ENCODE measurements around the gene TNIK. TPM values are rescaled to one million over a fixed set of nuclear protein-coding genes. Genes with fewer than 3 reads are reported as not detected.

The TNIK gene
- total and polyA plus RNA-seq, 2 of the 13 experiments (the other 11 are each of a cell fraction or from before 2014, with no cell fraction given) = 0.15 to 0.22 TPM

GRCh38 chr3:171028025-171028778 lies 432.0 kb downstream of the TNIK start (continued):
- TF ChIP-seq, protein P1, sequence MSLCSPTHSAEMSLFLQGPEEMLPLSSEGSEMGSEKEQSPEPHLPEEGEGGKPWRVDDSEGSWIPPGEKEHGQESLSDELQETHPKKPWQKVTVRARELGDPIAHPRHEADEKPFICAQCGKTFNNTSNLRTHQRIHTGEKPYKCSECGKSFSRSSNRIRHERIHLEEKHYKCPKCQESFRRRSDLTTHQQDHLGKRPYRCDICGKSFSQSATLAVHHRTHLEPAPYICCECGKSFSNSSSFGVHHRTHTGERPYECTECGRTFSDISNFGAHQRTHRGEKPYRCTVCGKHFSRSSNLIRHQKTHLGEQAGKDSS (CRISPR knock-in tag; IDR thresholded peaks at IDR 0.05; ENCODE audit: borderline replicate concordance, low read depth) = no peak
- TF ChIP-seq ZNF572 (CRISPR knock-in tag; IDR thresholded peaks at IDR 0.05) (no peak), ZNF660 (CRISPR knock-in tag; IDR thresholded peaks at IDR 0.05; ENCODE audit: borderline replicate concordance, low read depth) (no peak), ZNF160 (CRISPR knock-in tag; IDR thresholded peaks at IDR 0.05) (no peak), NFKB2 (CRISPR knock-in tag; IDR thresholded peaks at IDR 0.05; ENCODE audit: borderline replicate concordance) (peak; percentile 31; the same call in 1 of the 2 replicates), HNF4G (IDR thresholded peaks at IDR 0.05; ENCODE audit: borderline replicate concordance, low read depth, low read length) (peak; percentile 26; the same call in 1 of the 2 replicates), HNF4G (CRISPR knock-in tag; IDR thresholded peaks at IDR 0.05; ENCODE audit: borderline replicate concordance, low read depth) (no peak), GZF1 (CRISPR knock-in tag; IDR thresholded peaks at IDR 0.05) (no peak), ETV5 (CRISPR knock-in tag; IDR thresholded peaks at IDR 0.05; ENCODE audit: borderline replicate concordance) (no peak), FOXO1 (CRISPR knock-in tag; IDR thresholded peaks at IDR 0.05) (no peak), REPIN1 (CRISPR knock-in tag; IDR thresholded peaks at IDR 0.05; ENCODE audit: borderline replicate concordance, low read depth) (peak; percentile 48; the same call in 1 of the 2 replicates), ZNF326 (CRISPR knock-in tag; IDR thresholded peaks at IDR 0.05; ENCODE audit: borderline replicate concordance) (no peak), ZNF841 (CRISPR knock-in tag; IDR thresholded peaks at IDR 0.05; ENCODE audit: borderline replicate concordance) (no peak), ZNF333 (CRISPR knock-in tag; IDR thresholded peaks at IDR 0.05; ENCODE audit: borderline replicate concordance) (no peak), HNRNPLL (IDR thresholded peaks at IDR 0.05; ENCODE audit: low read depth, low read length, poor library complexity, severe bottlenecking) (peak; percentile 60), PRDM15 (CRISPR knock-in tag; IDR thresholded peaks at IDR 0.05) (no peak), NFKBIZ (CRISPR knock-in tag; IDR thresholded peaks at IDR 0.05) (no peak)
- TF ChIP-seq, protein P2, sequence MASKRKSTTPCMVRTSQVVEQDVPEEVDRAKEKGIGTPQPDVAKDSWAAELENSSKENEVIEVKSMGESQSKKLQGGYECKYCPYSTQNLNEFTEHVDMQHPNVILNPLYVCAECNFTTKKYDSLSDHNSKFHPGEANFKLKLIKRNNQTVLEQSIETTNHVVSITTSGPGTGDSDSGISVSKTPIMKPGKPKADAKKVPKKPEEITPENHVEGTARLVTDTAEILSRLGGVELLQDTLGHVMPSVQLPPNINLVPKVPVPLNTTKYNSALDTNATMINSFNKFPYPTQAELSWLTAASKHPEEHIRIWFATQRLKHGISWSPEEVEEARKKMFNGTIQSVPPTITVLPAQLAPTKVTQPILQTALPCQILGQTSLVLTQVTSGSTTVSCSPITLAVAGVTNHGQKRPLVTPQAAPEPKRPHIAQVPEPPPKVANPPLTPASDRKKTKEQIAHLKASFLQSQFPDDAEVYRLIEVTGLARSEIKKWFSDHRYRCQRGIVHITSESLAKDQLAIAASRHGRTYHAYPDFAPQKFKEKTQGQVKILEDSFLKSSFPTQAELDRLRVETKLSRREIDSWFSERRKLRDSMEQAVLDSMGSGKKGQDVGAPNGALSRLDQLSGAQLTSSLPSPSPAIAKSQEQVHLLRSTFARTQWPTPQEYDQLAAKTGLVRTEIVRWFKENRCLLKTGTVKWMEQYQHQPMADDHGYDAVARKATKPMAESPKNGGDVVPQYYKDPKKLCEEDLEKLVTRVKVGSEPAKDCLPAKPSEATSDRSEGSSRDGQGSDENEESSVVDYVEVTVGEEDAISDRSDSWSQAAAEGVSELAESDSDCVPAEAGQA (IDR thresholded peaks at IDR 0.05; ENCODE audit: low read depth) = no peak
- TF ChIP-seq, protein P2 (CRISPR knock-in tag; IDR thresholded peaks at IDR 0.05; ENCODE audit: borderline replicate concordance) = no peak

All from HepG2 (cell line).